Measurements from ENCODE around the gene SLC22A16. TPM values are rescaled to one million over a fixed set of nuclear protein-coding genes. Genes with fewer than 3 reads are reported as not detected.

The SLC22A16 gene
- total RNA-seq, 1 experiment from 2014 or later: not detected

GRCh38 chr6:110390404-110390803, 86.0 kb downstream of the SLC22A16 start (continued):
- no peak for TF ChIP-seq ZNF671 (CRISPR knock-in tag; IDR thresholded peaks at IDR 0.05)

GRCh38 chr6:110389689-110390382, 86.6 kb downstream of the SLC22A16 start:
- DNase-seq (ENCODE audit: low spot score): no peak
- ATAC-seq: no peak
- Mint-ChIP-seq H3K36me3 (no peaks in the 10 kb centered on the region), H3K9me3 (no peaks in the 10 kb centered on the region), H3K4me1 (peaks cover 19% of the 10 kb centered on the region), H3K27ac (no peak overlapping the region), H3K4me3 (no peak overlapping the region), H3K27me3 (ENCODE audit: low read depth) (no peaks in the 10 kb centered on the region)
- TF ChIP-seq E2F5 (CRISPR knock-in tag; IDR thresholded peaks at IDR 0.05): no peak
- TF ChIP-seq, protein P1, sequence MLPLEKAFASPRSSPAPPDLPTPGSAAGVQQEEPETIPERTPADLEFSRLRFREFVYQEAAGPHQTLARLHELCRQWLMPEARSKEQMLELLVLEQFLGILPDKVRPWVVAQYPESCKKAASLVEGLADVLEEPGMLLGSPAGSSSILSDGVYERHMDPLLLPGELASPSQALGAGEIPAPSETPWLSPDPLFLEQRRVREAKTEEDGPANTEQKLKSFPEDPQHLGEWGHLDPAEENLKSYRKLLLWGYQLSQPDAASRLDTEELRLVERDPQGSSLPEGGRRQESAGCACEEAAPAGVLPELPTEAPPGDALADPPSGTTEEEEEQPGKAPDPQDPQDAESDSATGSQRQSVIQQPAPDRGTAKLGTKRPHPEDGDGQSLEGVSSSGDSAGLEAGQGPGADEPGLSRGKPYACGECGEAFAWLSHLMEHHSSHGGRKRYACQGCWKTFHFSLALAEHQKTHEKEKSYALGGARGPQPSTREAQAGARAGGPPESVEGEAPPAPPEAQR (CRISPR knock-in tag; IDR thresholded peaks at IDR 0.05): no peak
- no peak for TF ChIP-seq ZNF396 (CRISPR knock-in tag; IDR thresholded peaks at IDR 0.05; ENCODE audit: borderline replicate concordance)
- no peak for TF ChIP-seq ZNF281 (CRISPR knock-in tag; IDR thresholded peaks at IDR 0.05)
- TF ChIP-seq NFYB (CRISPR knock-in tag; conservative IDR thresholded peaks at IDR 0.05; ENCODE audit: low read depth): no peak
- TF ChIP-seq SOX15 (CRISPR knock-in tag; IDR thresholded peaks at IDR 0.05): no peak
- no peak for TF ChIP-seq ZNF416 (CRISPR knock-in tag; IDR thresholded peaks at IDR 0.05)
- no peak for TF ChIP-seq JUN (CRISPR knock-in tag; IDR thresholded peaks at IDR 0.05)
- no peak for TF ChIP-seq CBFB (CRISPR knock-in tag; IDR thresholded peaks at IDR 0.05; ENCODE audit: low read depth)
- TF ChIP-seq, protein P2, sequence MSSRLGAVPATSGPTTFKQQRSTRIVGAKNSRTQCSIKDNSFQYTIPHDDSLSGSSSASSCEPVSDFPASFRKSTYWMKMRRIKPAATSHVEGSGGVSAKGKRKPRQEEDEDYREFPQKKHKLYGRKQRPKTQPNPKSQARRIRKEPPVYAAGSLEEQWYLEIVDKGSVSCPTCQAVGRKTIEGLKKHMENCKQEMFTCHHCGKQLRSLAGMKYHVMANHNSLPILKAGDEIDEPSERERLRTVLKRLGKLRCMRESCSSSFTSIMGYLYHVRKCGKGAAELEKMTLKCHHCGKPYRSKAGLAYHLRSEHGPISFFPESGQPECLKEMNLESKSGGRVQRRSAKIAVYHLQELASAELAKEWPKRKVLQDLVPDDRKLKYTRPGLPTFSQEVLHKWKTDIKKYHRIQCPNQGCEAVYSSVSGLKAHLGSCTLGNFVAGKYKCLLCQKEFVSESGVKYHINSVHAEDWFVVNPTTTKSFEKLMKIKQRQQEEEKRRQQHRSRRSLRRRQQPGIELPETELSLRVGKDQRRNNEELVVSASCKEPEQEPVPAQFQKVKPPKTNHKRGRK (CRISPR knock-in tag; IDR thresholded peaks at IDR 0.05; ENCODE audit: borderline replicate concordance): no peak
- TF ChIP-seq, protein P3, sequence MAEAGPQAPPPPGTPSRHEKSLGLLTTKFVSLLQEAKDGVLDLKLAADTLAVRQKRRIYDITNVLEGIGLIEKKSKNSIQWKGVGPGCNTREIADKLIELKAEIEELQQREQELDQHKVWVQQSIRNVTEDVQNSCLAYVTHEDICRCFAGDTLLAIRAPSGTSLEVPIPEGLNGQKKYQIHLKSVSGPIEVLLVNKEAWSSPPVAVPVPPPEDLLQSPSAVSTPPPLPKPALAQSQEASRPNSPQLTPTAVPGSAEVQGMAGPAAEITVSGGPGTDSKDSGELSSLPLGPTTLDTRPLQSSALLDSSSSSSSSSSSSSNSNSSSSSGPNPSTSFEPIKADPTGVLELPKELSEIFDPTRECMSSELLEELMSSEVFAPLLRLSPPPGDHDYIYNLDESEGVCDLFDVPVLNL (CRISPR knock-in tag; IDR thresholded peaks at IDR 0.05; ENCODE audit: borderline replicate concordance, low read depth): no peak
- no peak for TF ChIP-seq ZBTB21 (CRISPR knock-in tag; IDR thresholded peaks at IDR 0.05; ENCODE audit: borderline replicate concordance)
- no peak for TF ChIP-seq ATF1 (CRISPR knock-in tag; IDR thresholded peaks at IDR 0.05)
- no peak for TF ChIP-seq JAZF1 (CRISPR knock-in tag; IDR thresholded peaks at IDR 0.05)
- TF ChIP-seq RORB (CRISPR knock-in tag; IDR thresholded peaks at IDR 0.05): no peak
- TF ChIP-seq, protein P4, sequence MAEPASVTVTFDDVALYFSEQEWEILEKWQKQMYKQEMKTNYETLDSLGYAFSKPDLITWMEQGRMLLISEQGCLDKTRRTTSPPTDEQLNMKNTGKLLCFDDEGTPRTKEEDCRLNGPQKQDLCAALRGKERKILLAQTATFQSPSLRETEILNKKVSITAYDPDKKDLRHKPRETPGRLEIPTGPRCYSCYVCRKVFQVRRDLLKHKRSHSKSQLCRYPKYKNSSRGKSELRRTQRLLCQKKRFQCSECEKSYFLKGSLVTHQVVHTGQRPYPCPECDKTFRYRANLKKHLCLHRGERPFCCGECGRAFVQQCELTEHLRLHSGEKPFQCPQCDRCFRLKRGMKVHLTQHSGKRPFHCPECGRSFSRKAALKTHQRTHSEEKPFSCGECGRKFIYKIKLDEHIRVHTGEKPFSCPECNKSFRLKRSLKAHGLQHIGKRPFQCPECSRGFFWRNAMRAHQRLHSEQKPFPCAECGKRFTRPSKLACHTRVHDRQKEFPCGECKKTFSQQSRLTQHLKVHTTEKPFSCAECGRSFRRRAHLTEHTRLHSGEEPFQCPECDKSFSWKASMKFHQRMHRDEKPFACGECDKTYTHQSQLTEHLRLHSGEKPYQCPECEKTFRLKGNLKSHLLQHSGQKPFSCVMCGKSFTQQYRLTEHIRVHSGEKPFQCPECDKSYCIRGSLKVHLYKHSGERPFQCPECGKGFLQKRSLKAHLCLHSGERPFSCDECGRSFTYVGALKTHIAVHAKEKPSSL (CRISPR knock-in tag; conservative IDR thresholded peaks at IDR 0.05): no peak
- TF ChIP-seq ZNF219 (CRISPR knock-in tag; IDR thresholded peaks at IDR 0.05; ENCODE audit: borderline replicate concordance): no peak
- no peak for TF ChIP-seq MXD4 (CRISPR knock-in tag; IDR thresholded peaks at IDR 0.05; ENCODE audit: borderline replicate concordance)
- TF ChIP-seq, protein P5, sequence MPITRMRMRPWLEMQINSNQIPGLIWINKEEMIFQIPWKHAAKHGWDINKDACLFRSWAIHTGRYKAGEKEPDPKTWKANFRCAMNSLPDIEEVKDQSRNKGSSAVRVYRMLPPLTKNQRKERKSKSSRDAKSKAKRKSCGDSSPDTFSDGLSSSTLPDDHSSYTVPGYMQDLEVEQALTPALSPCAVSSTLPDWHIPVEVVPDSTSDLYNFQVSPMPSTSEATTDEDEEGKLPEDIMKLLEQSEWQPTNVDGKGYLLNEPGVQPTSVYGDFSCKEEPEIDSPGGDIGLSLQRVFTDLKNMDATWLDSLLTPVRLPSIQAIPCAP (CRISPR knock-in tag; IDR thresholded peaks at IDR 0.05): no peak
- ChIA-PET CTCF (interaction anchor here (1.0 to 2.7 kb wide), 6 partner anchors 11 to 607 kb away, joined by 3 to 17 read pairs (median 4); no protein-coding TSS in a partner anchor), POLR2A (no interaction called here)
